ENCODE results near the gene NUDT11. TPM values are rescaled to one million over a fixed set of nuclear protein-coding genes. Genes with fewer than 3 reads are reported as not detected.

NUDT11 gene
- total RNA-seq, 2 donors from 2014 or later, result 0.75 to 1.3 TPM

Other genes starting within 250 kb of the NUDT11 start
- 1 to 10 TPM in 1 of 2 donors, under 1 TPM in 1; 0.89 to 1.2 TPM for gene NUDT10, start 163.8 kb downstream of the NUDT11 start, total RNA-seq
- gene CENPVL3, start 122.3 kb upstream of the NUDT11 start, total RNA-seq, result not detected
- not detected for gene CENPVL2, start 186.2 kb upstream of the NUDT11 start, total RNA-seq
- gene CENPVL1, start 213.9 kb upstream of the NUDT11 start, total RNA-seq, result not detected
- gene GSPT2, start 246.8 kb upstream of the NUDT11 start, total RNA-seq, result 1 to 10 TPM; 7.4 to 9.6 TPM

Data from activated naive CD4-positive, alpha-beta T cell treated with anti-CD3 and anti-CD28 coated beads, Interleukin-2, amount 50 U/mL, for 72 hours (primary cell).